ENCODE results near the gene FSHR.

DNA sequence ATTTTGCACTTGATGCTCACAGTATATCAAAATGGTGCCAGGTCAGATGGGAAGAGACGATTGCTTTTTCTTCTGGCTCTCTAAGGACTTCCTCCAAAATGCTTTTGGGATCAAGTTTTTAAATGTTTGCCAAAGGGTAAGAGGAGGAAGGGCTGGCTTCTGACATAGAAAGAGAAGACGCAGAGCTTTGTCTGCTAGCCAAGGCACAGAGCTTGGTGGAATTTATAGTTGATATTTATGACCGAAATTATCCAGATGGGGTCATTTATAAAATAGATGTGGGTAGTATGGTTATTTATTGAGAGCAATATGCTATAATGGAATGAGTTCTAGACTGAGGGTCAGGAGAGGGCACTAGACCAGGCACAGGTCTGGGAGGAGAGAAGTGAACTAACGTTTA, 193.3 kb downstream of the FSHR start:
- no peak for TF ChIP-seq EZH2 (IDR thresholded peaks at IDR 0.05)
- no peak for TF ChIP-seq POLR2AphosphoS5 (IDR thresholded peaks at IDR 0.05; ENCODE audit: borderline replicate concordance, low read depth, low read length)
- TF ChIP-seq FOXP2 (optimal IDR thresholded peaks at IDR 0.05; ENCODE audit: control extremely low read depth, extremely low read length, insufficient read depth) = no peak

Measured in SK-N-MC (cell line).